Measurements from ENCODE around the gene PRSS27. TPM values are rescaled to one million over a fixed set of nuclear protein-coding genes. Genes with fewer than 3 reads are reported as not detected.
"Not testable (repeated sequence)": the region's sequence is repeated elsewhere in the genome, so short reads cannot be mapped to it uniquely, and the experiment has no call there.

PRSS27 gene
- polyA plus RNA-seq, 1 of the 3 experiments (the other 2 are of a cell fraction) = 7.7 TPM

- TF ChIP-seq NRF1 (IDR thresholded peaks at IDR 0.05; ENCODE audit: low read depth, low read length) = no peak
- TF ChIP-seq EP300 (IDR thresholded peaks at IDR 0.05; ENCODE audit: borderline replicate concordance in 1 of 2, low read depth in 1 of 2, low read length in 1 of 2) = peak in 1 of 2 experiments; percentile 20; a peak in 1 of 4 replicates
- no peak for TF ChIP-seq FOXM1 (IDR thresholded peaks at IDR 0.05; ENCODE audit: low read depth)
- peak; percentile 94 for TF ChIP-seq SIN3A (IDR thresholded peaks at IDR 0.05; ENCODE audit: borderline replicate concordance, low read depth, low read length)
- 0 out of 2 replicates have a peak, but pooled peaks have one; percentile 5 for TF ChIP-seq FOSL2 (IDR thresholded peaks at IDR 0.05; ENCODE audit: borderline replicate concordance, low read depth)
- 0 out of 2 replicates have a peak, but pooled peaks have one; percentile 50 for TF ChIP-seq FOXJ3 (CRISPR knock-in tag; IDR thresholded peaks at IDR 0.05)
- TF ChIP-seq REST (IDR thresholded peaks at IDR 0.05; ENCODE audit: low read depth, low read length) = peak; percentile 79
- no peak for TF ChIP-seq RCOR1 (IDR thresholded peaks at IDR 0.05; ENCODE audit: low read length)
- TF ChIP-seq MXI1 (IDR thresholded peaks at IDR 0.05; ENCODE audit: low read depth, low read length) = peak; percentile 92
- TF ChIP-seq SMC3 (IDR thresholded peaks at IDR 0.05; ENCODE audit: low read depth, low read length) = no peak
- peak; percentile 99 for TF ChIP-seq TAF1 (IDR thresholded peaks at IDR 0.05; ENCODE audit: borderline replicate concordance, low read depth, low read length)
- TF ChIP-seq GATA2 (CRISPR knock-in tag; IDR thresholded peaks at IDR 0.05) = no peak
- TF ChIP-seq CHD2 (IDR thresholded peaks at IDR 0.05; ENCODE audit: low read length, partially characterized antibody) = peak; percentile 87
- TF ChIP-seq, protein P1, sequence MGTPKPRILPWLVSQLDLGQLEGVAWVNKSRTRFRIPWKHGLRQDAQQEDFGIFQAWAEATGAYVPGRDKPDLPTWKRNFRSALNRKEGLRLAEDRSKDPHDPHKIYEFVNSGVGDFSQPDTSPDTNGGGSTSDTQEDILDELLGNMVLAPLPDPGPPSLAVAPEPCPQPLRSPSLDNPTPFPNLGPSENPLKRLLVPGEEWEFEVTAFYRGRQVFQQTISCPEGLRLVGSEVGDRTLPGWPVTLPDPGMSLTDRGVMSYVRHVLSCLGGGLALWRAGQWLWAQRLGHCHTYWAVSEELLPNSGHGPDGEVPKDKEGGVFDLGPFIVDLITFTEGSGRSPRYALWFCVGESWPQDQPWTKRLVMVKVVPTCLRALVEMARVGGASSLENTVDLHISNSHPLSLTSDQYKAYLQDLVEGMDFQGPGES (IDR thresholded peaks at IDR 0.05; ENCODE audit: low read depth, low read length) = 0 out of 2 replicates have a peak, but pooled peaks have one; percentile 24
- TF ChIP-seq YY1 (IDR thresholded peaks at IDR 0.05; ENCODE audit: low read depth) = peak; percentile 90
- TF ChIP-seq CTCF (IDR thresholded peaks at IDR 0.05) = no peak
- TF ChIP-seq ELF1 (IDR thresholded peaks at IDR 0.05) = peak; percentile 95
- TF ChIP-seq GABPA (IDR thresholded peaks at IDR 0.05; ENCODE audit: low read depth) = peak; percentile 98
- peak; percentile 41; the same call in 1 of the 2 replicates for TF ChIP-seq TCF12 (IDR thresholded peaks at IDR 0.05)
- TF ChIP-seq, protein P2, sequence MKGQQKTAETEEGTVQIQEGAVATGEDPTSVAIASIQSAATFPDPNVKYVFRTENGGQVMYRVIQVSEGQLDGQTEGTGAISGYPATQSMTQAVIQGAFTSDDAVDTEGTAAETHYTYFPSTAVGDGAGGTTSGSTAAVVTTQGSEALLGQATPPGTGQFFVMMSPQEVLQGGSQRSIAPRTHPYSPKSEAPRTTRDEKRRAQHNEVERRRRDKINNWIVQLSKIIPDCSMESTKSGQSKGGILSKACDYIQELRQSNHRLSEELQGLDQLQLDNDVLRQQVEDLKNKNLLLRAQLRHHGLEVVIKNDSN (IDR thresholded peaks at IDR 0.05; ENCODE audit: borderline replicate concordance, low read depth) = peak; percentile 92
- TF ChIP-seq MAX (IDR thresholded peaks at IDR 0.05; ENCODE audit: low read depth) = peak; percentile 98
- TF ChIP-seq RFX5 (IDR thresholded peaks at IDR 0.05; ENCODE audit: low read length) = no peak
- peak; percentile 96 for TF ChIP-seq POLR2AphosphoS5 (IDR thresholded peaks at IDR 0.05; ENCODE audit: low read depth, low read length)
These were observed 37.6 kb downstream of the PRSS27 start, which contains the start of gene KCTD5 (continued) for GRCh38 chr16:2682209-2683021.

- WGBS (ENCODE audit: low lambda C conversion rate) = 96% methylated on average over 4 of the region's 8 CpGs
- POLR2A ChIA-PET; H4K20me1 ChIP-seq (ENCODE audit: insufficient read depth); H3K27me3 ChIP-seq (ENCODE audit: insufficient read depth); H3K27ac ChIP-seq (ENCODE audit: low read depth in 2 of 2, low read length in 1 of 2); H3K9me3 ChIP-seq; H2AFZ ChIP-seq (ENCODE audit: low read depth); H3K4me2 ChIP-seq; H3K9me2 ChIP-seq; H3K4me3 ChIP-seq (ENCODE audit: low read depth in 2 of 2, low read length in 1 of 2); DNase-seq; H3K36me3 ChIP-seq (replicated peaks in 1 of 2; ENCODE audit: control insufficient read depth in 1 of 2, insufficient read depth in 2 of 2, low read length in 1 of 2); H3K4me1 ChIP-seq (ENCODE audit: control insufficient read depth in 1 of 2, insufficient read depth in 2 of 2, low read depth in 1 of 2, low read length in 1 of 2); H3K9ac ChIP-seq: not testable (repeated sequence)
- peaks cover 40% of the 10 kb centered on the region for H3K79me2 ChIP-seq (ENCODE audit: insufficient read depth)
- peaks cover 14% of the 10 kb centered on the region for H3F3A ChIP-seq (replicated peaks; ENCODE audit: insufficient read depth)
- CTCF ChIA-PET = interaction anchor here (0.9 to 1.3 kb wide), 2 partner anchors 11 to 227 kb away, joined by 3 read pairs; no protein-coding TSS in a partner anchor
These were observed 39.7 kb downstream of the PRSS27 start for GRCh38 chr16:2680360-2680759.
